Muscle of leg (tissue), 11 donors: ENCODE data around the gene MEGF11. TPM values are rescaled to one million over a fixed set of nuclear protein-coding genes. Genes with fewer than 3 reads are reported as not detected.

Source experiments
- DNase-seq: peaks from one replicate; pipeline ENCODE4 v3.0.0; 2013
- H3K27ac ChIP-seq: one replicate; pipeline ENCODE4 v1.5.1; 2013; ENCODE audit warnings: mild to moderate bottlenecking, low read length, control low read depth
- H3K27me3 ChIP-seq: one replicate; pipeline ENCODE4 v1.6.1; 2013; ENCODE audit warnings: low read length; ENCODE audit not compliant: control insufficient read depth, insufficient read depth
- H3K36me3 ChIP-seq: one replicate; pipeline ENCODE4 v1.6.1; 2013; ENCODE audit warnings: low read length; ENCODE audit not compliant: control insufficient read depth, insufficient read depth
- H3K4me1 ChIP-seq: one replicate; pipeline ENCODE4 v1.6.1; 2013; ENCODE audit warnings: low read length; ENCODE audit not compliant: control insufficient read depth, insufficient read depth
- H3K4me3 ChIP-seq: one replicate; pipeline ENCODE4 v1.5.1; 2013; ENCODE audit warnings: low read length, control low read depth
- H3K9me3 ChIP-seq: replicated peaks from 2 replicates; pipeline ENCODE4 v1.6.1; 2013; ENCODE audit warnings: low read depth, low read length; ENCODE audit not compliant: control insufficient read depth
- WGBS: methylation state at CpG from one replicate; pipeline ENCODE4 v1.1.5; 2013; ENCODE audit warnings: missing lambda C conversion rate; ENCODE audit not compliant: insufficient coverage; 5-methylcytosine and 5-hydroxymethylcytosine counted together
- polyA plus RNA-seq, 8 donors: library from polyadenylated mRNA; unstranded; fragments of 120-200 nt; gene quantifications; one replicate each; pipeline versions ENCODE4 v1.2.1 to v1.2.3, GENCODE V29; 2013; ENCODE audit warnings: inconsistent platforms in 1 of 8, low replicate concordance in 1 of 8; ENCODE audit not compliant: insufficient read length in 8 of 8, insufficient read depth in 1 of 8
- total RNA-seq: library from RNA; stranded (reverse); fragments of 120-200 nt; gene quantifications from one replicate; pipeline ENCODE4 v1.2.4, GENCODE V29; 2013

MEGF11 gene
- total and polyA plus RNA-seq, 9 donors: 0.13 to 0.68 (median 0.31) TPM

DNA sequence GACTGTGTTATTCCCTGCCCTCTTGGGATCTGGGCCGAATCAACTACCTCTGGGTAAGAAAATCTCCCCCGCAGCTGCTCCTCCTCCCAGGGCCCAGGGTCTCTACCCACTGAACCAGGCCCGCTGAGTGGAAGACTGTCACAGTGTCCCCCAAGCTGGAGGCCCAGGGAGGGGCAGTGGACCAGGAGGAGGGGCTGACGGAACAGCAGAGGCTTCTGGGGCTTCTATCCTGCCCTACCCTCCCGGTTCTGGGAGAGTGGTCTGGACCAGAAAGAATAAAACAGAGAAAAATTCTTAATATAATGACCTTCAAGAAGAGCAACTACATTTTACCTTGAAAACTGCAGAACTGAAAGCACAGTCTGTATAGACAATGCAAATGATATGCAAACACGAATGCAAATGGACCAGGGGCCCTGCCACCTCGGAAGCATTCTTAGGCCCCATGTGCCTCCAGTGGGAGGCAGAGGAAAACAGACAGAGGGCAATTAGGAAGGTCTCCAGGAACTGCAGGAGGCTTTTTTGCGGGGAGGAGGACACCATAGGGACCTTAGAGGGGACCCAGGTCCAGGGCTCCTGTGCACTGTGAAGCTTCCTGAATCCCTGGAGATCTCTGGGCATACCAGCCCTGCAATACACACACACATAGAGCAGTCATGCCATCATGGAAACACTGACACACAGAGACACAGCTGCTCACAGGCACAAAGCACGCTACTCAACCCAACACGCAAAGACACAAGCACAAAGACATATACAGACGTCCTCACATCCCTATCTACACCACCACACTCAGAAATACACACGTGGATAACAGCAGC, 12.3 kb downstream of the MEGF11 start:
- Histone ChIP-seq H3K9me3 (no peaks in the 10 kb centered on the region), H3K4me1 (no peaks in the 10 kb centered on the region), H3K36me3 (no peaks in the 10 kb centered on the region), H3K27me3 (peaks cover 29% of the 10 kb centered on the region), H3K27ac (no peak overlapping the region), H3K4me3 (no peak overlapping the region)
- 73% methylated on average over 5 of the region's 12 CpGs for WGBS
- DNase-seq: no peak

GRCh38 chr15:66240240-66240794, 13.2 kb downstream of the MEGF11 start:
- Histone ChIP-seq H3K27ac (no peak overlapping the region), H3K27me3 (peaks cover 26% of the 10 kb centered on the region), H3K4me1 (no peaks in the 10 kb centered on the region), H3K36me3 (no peaks in the 10 kb centered on the region), H3K4me3 (no peak overlapping the region), H3K9me3 (no peaks in the 10 kb centered on the region)
- WGBS: 80% methylated on average over 8 of the region's 9 CpGs
- DNase-seq: no peak

GRCh38 chr15:66239514-66239913, 14.0 kb downstream of the MEGF11 start:
- 94% methylated on average over 3 of the region's 4 CpGs for WGBS
- H3K4me3 ChIP-seq: no peak overlapping the region
- no peaks in the 10 kb centered on the region for H3K36me3 ChIP-seq
- H3K9me3 ChIP-seq: no peaks in the 10 kb centered on the region
- H3K27ac ChIP-seq: no peak overlapping the region
- DNase-seq: no peak
- H3K27me3 ChIP-seq: peaks cover 24% of the 10 kb centered on the region
- H3K4me1 ChIP-seq: no peaks in the 10 kb centered on the region

DNA sequence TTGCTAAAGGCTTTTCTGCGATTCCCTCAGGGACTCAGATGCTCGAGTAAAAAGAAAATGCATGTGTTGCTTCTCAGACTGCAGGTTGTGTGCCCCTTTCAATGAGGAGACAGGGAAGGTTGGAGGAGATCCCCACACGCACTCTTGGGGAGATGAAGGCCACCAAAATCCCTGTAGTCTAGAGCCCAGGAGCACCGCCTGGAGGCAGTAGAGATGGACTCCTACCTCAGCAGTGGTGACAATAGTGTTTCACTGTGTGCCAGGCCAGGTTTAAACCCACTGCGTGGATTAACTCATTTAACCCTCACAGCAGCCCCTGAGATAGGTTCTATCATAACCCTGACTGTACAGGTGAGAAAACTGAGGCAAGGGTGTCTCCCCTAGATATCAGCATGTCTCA, 15.2 kb downstream of the MEGF11 start:
- WGBS: 88% methylated on average over 2 of the region's 5 CpGs
- Histone ChIP-seq H3K27me3 (peaks cover 24% of the 10 kb centered on the region), H3K4me1 (no peaks in the 10 kb centered on the region), H3K27ac (no peak overlapping the region), H3K9me3 (no peaks in the 10 kb centered on the region), H3K36me3 (no peaks in the 10 kb centered on the region), H3K4me3 (no peak overlapping the region)
- DNase-seq: no peak

GRCh38 chr15:66237513-66238235, 15.9 kb downstream of the MEGF11 start:
- no peaks in the 10 kb centered on the region for H3K36me3 ChIP-seq
- no peaks in the 10 kb centered on the region for H3K9me3 ChIP-seq
- no peak overlapping the region for H3K4me3 ChIP-seq
- WGBS: 100% methylated on average over 2 of the region's 10 CpGs
- H3K27me3 ChIP-seq: peaks cover 24% of the 10 kb centered on the region
- H3K4me1 ChIP-seq: no peaks in the 10 kb centered on the region
- DNase-seq: no peak
- no peak overlapping the region for H3K27ac ChIP-seq

DNA sequence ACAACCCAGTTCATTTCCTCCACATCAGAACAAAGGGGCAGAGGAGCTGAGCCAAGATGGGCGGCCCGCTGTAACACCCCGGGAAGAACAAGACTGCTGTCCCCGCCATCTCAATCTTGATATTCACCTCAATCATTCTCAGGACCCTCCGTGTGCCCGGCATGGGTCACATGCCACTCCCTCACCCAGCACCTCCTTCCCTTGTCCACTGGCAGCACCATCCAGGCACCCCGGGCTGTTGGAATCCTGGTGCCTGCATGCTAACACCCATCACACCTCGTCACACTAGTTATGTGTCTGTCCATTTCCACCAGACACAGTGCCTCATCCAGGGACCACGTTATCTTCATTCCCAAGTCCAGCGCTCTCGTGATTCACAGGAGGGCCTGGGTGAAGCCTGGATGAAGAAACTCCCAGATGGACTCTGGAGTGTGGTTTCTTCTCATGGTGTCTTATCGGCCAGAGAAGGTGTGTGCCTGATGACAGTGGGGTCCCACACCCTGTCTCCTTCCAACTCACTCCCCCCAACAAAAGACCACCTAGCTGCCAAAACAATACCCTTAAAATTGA, 16.7 kb downstream of the MEGF11 start:
- no peaks in the 10 kb centered on the region for H3K36me3 ChIP-seq
- WGBS: 64% methylated on average over 6 of the region's 12 CpGs
- peaks cover 24% of the 10 kb centered on the region for H3K27me3 ChIP-seq
- no peaks in the 10 kb centered on the region for H3K9me3 ChIP-seq
- H3K4me1 ChIP-seq: no peaks in the 10 kb centered on the region
- H3K4me3 ChIP-seq: no peak overlapping the region
- DNase-seq: no peak
- no peak overlapping the region for H3K27ac ChIP-seq

DNA sequence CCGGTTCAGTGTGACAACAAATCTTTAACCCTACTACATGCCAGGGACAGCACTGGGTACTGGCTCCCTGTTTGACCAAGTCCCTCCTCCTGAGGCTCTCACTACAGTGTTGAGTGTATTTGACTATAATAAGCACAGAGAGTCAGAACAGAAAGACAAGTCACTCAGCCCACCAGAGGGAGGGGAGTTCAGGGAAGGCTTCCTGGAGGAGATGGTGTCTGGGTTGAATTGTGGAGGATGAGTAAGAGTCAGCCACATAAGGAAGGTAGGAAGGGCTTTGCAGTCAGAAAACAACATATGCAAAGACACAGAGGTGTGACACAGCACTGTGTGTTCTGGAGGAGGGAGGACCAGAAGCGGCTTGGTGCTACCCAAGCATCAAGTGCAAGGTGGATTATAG, 17.7 kb downstream of the MEGF11 start:
- Histone ChIP-seq H3K4me3 (no peak overlapping the region), H3K27me3 (peaks cover 24% of the 10 kb centered on the region), H3K4me1 (peaks cover 5% of the 10 kb centered on the region), H3K27ac (no peak overlapping the region), H3K9me3 (no peaks in the 10 kb centered on the region), H3K36me3 (no peaks in the 10 kb centered on the region)
- WGBS: 76% methylated on average over 1 of the region's 2 CpGs
- DNase-seq: no peak

DNA sequence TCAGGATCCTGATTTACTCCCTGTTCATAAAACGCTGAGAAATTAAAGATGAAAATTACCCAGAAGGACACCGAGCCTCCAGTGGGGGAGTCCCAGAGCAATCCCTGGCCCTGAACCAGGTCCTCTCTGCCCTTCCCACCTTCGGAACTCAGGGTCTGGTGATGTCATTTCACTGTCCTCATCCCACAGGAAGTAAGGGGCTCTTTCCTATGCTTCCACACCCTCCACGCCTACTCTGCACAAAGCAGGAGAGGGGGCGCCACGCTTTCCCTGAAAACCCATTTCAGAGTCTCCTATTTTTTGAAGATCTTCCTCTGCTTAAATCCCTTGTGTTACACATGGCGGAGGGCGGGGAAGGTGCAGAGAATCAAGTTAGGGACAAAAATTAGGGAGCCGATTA, 18.8 kb downstream of the MEGF11 start:
- no peaks in the 10 kb centered on the region for H3K9me3 ChIP-seq
- H3K36me3 ChIP-seq: no peaks in the 10 kb centered on the region
- H3K4me1 ChIP-seq: peaks cover 5% of the 10 kb centered on the region
- no peak for DNase-seq
- WGBS: 6% methylated on average over 2 of the region's 9 CpGs
- no peak overlapping the region for H3K27ac ChIP-seq
- H3K4me3 ChIP-seq: no peak overlapping the region
- peaks cover 22% of the 10 kb centered on the region for H3K27me3 ChIP-seq

GRCh38 chr15:66233487-66234415, 19.8 kb downstream of the MEGF11 start:
- WGBS: 73% methylated on average over 10 of the region's 14 CpGs
- peaks cover 2% of the 10 kb centered on the region for H3K9me3 ChIP-seq

More at GRCh38 chr15:66233487-66234415, 19.8 kb downstream of the MEGF11 start:
- peaks cover 5% of the 10 kb centered on the region for H3K4me1 ChIP-seq
- no peak overlapping the region for H3K27ac ChIP-seq
- no peak overlapping the region for H3K4me3 ChIP-seq
- H3K36me3 ChIP-seq: no peaks in the 10 kb centered on the region
- H3K27me3 ChIP-seq: peaks cover 21% of the 10 kb centered on the region
- DNase-seq: no peak
